GM12873 (cell line): Measurements from ENCODE around the gene PPOX.
A peak's percentile ranks its signal among the peaks of the same experiment; 100 is the strongest.

Experiments
- CTCF ChIP-seq: IDR thresholded peaks from 2 replicates; pipeline ENCODE4 v1.5.1; 2012; ENCODE audit warnings: low read depth, mild to moderate bottlenecking, moderate library complexity, low read length, control low read depth; ENCODE audit not compliant: insufficient read depth; ENCODE audit errors: missing control alignments

The PPOX gene

GRCh38 chr1:161200421-161200991 is 34.3 kb downstream of the PPOX start:
- no peak for TF ChIP-seq CTCF

- TF ChIP-seq CTCF: no peak
These were observed 35.0 kb downstream of the PPOX start for GRCh38 chr1:161200992-161201835.

- TF ChIP-seq CTCF: peak; percentile 27
These were observed 35.8 kb downstream of the PPOX start, which contains the start of gene NDUFS2 for GRCh38 chr1:161201836-161202712. Gene NDUFS2 (plus strand): TSS chr1:161202367. CDS start chr1:161202386, 19 bp downstream.

GRCh38 chr1:161206411-161207140 is 40.4 kb downstream of the PPOX start:
- TF ChIP-seq CTCF: no peak

- TF ChIP-seq CTCF: no peak
These were observed 40.9 kb downstream of the PPOX start for GRCh38 chr1:161207173-161207572.

- TF ChIP-seq CTCF: peak; percentile 92
These were observed 43.7 kb downstream of the PPOX start for GRCh38 chr1:161209790-161210409.
